IMR-90 (cell line): ENCODE results near the gene ALDH1A2. TPM values are rescaled to one million over a fixed set of nuclear protein-coding genes. Genes with fewer than 3 reads are reported as not detected.

ENCODE experiments used
- ATAC-seq: fragments of 200-7000 bp; cut with Tn5 transposase; 2 replicates; pipeline ENCODE4 v1.9.1; 2020; ENCODE audit warnings: low read depth, mild to moderate bottlenecking, moderate library complexity
- BruUV-seq: library from RNA; stranded (reverse); fragments of 400-500 nt; replicated peaks from 2 replicates; lab custom pipeline; 2021; lab: Mats Ljungman, UMichigan
- CTCF ChIA-PET: fragments of 300-600 bp; formaldehyde crosslinking; extraction: SDS; loops from one replicate; lab custom pipeline; 2021; ENCODE audit warnings: antibody characterized with exemption; lab: Yijun Ruan, JAX
- POLR2A ChIA-PET: fragments of 300-600 bp; sonication (Branson Sonifier 250); formaldehyde crosslinking; loops from one replicate; lab custom pipeline; 2022; ENCODE audit warnings: antibody characterized with exemption; ENCODE audit not compliant: unreplicated experiment; lab: Charles Lee
- DNase-seq: peaks from one replicate; pipeline ENCODE4 v3.0.0; 2013
- H2AFZ ChIP-seq: replicated peaks from 2 replicates; pipeline ENCODE3; 2013; ENCODE audit warnings: low read length, mild to moderate bottlenecking; ENCODE audit not compliant: poor library complexity
- H2AK5ac ChIP-seq: 2 replicates; pipeline ENCODE4 v1.6.1; 2013; ENCODE audit warnings: low read depth, low read length, inconsistent platforms
- H2AK9ac ChIP-seq: replicated peaks from 2 replicates; pipeline ENCODE3; 2013; ENCODE audit warnings: mild to moderate bottlenecking, low read depth, low read length, moderate library complexity; ENCODE audit not compliant: poor library complexity
- H2BK120ac ChIP-seq: 2 replicates; pipeline ENCODE4 v1.6.1; 2013; ENCODE audit warnings: low read depth, low read length, inconsistent platforms
- H2BK15ac ChIP-seq: 3 replicates; pipeline ENCODE4 v1.6.1; 2013; ENCODE audit warnings: low read depth, low read length, inconsistent platforms
- H2BK20ac ChIP-seq: 2 replicates; pipeline ENCODE4 v1.6.1; 2013; ENCODE audit warnings: low read depth, mild to moderate bottlenecking, inconsistent platforms, low read length, moderate library complexity
- H2BK5ac ChIP-seq: 2 replicates; pipeline ENCODE4 v1.6.1; 2013; ENCODE audit warnings: mild to moderate bottlenecking, low read depth, low read length, inconsistent platforms; ENCODE audit not compliant: poor library complexity, severe bottlenecking
- H3K14ac ChIP-seq: replicated peaks from 2 replicates; pipeline ENCODE4 v1.6.1; 2013; ENCODE audit warnings: low read depth, low read length, inconsistent platforms
- H3K18ac ChIP-seq: 2 replicates; pipeline ENCODE4 v1.6.1; 2013; ENCODE audit warnings: low read depth, low read length, control low read depth
- H3K23ac ChIP-seq: 2 replicates; pipeline ENCODE4 v1.6.1; 2013; ENCODE audit warnings: low read depth, low read length, inconsistent platforms
- H3K27ac ChIP-seq: 2 replicates; pipeline ENCODE4 v1.5.1; 2013; ENCODE audit warnings: mild to moderate bottlenecking, control low read depth, low read length; ENCODE audit not compliant: insufficient read depth
- H3K27me3 ChIP-seq: 2 replicates; pipeline ENCODE4 v1.6.1; 2013; ENCODE audit warnings: low read length; ENCODE audit not compliant: control insufficient read depth, insufficient read depth
- H3K36me3 ChIP-seq: 2 replicates; pipeline ENCODE4 v1.6.1; 2013; ENCODE audit warnings: low read length, mixed read lengths; ENCODE audit not compliant: control insufficient read depth, insufficient read depth
- H3K4ac ChIP-seq: 2 replicates; pipeline ENCODE4 v1.6.1; 2013; ENCODE audit warnings: low read depth, low read length, inconsistent platforms
- H3K4me1 ChIP-seq: 2 replicates; pipeline ENCODE4 v1.6.1; 2013; ENCODE audit warnings: low read length, mixed read lengths; ENCODE audit not compliant: control insufficient read depth, insufficient read depth
- H3K4me2 ChIP-seq: 2 replicates; pipeline ENCODE4 v1.6.1; 2013; ENCODE audit warnings: low read depth, mild to moderate bottlenecking, control low read depth, low read length, moderate library complexity
- H3K4me3 ChIP-seq: 2 replicates; pipeline ENCODE4 v1.5.1; 2013; ENCODE audit warnings: low read depth, mild to moderate bottlenecking, control low read depth, low read length, moderate library complexity; ENCODE audit not compliant: insufficient read depth
- H3K56ac ChIP-seq: 2 replicates; pipeline ENCODE4 v1.6.1; 2013; ENCODE audit warnings: low read length, inconsistent platforms; ENCODE audit not compliant: insufficient read depth; ENCODE audit errors: extremely low read depth
- H3K79me1 ChIP-seq, 2 experiments: 2 replicates each; pipeline ENCODE4 v1.6.1; 2013; ENCODE audit warnings: low read length in 2 of 2, inconsistent platforms in 1 of 2, low read depth in 1 of 2
- H3K9ac ChIP-seq: 2 replicates; pipeline ENCODE4 v1.6.1; 2013; ENCODE audit warnings: low read depth, low read length, control low read depth
- H3K9me1 ChIP-seq: 2 replicates; pipeline ENCODE4 v1.6.1; 2013; ENCODE audit warnings: low read length, inconsistent platforms; ENCODE audit not compliant: insufficient read depth
- H3K9me3 ChIP-seq: 2 replicates; pipeline ENCODE4 v1.6.1; 2013; ENCODE audit warnings: low read length; ENCODE audit not compliant: control insufficient read depth, insufficient read depth
- H4K20me1 ChIP-seq: 2 replicates; pipeline ENCODE4 v1.6.1; 2013; ENCODE audit warnings: low read length, inconsistent platforms; ENCODE audit not compliant: insufficient read depth
- H4K5ac ChIP-seq: 2 replicates; pipeline ENCODE4 v1.6.1; 2013; ENCODE audit warnings: mild to moderate bottlenecking, low read depth, low read length, control low read depth
- H4K8ac ChIP-seq, 2 experiments: 2 replicates each; pipeline ENCODE4 v1.6.1; 2013; ENCODE audit warnings: low read depth in 2 of 2, low read length in 2 of 2, control low read depth in 1 of 2, inconsistent platforms in 1 of 2
- H4K91ac ChIP-seq: 2 replicates; pipeline ENCODE4 v1.6.1; 2013; ENCODE audit warnings: low read depth, low read length, inconsistent platforms; ENCODE audit not compliant: insufficient read depth
- CHD1 ChIP-seq: IDR thresholded peaks from 2 replicates; pipeline ENCODE4 v1.6.1; 2012; ENCODE audit warnings: low read depth, low read length, improper control_type of control experiment
- MXI1 ChIP-seq: IDR thresholded peaks from 2 replicates; pipeline ENCODE4 v1.6.1; 2012; ENCODE audit warnings: low read depth, mild to moderate bottlenecking, low read length, moderate library complexity, borderline replicate concordance
- NFE2L2 ChIP-seq: fragments of 150-350 bp; IDR thresholded peaks from 2 replicates; pipeline ENCODE4 v1.6.1; 2016; ENCODE audit warnings: low read depth, mild to moderate bottlenecking, low read length
- POLR2A ChIP-seq: IDR thresholded peaks from 2 replicates; pipeline ENCODE4 v1.6.1; 2012; ENCODE audit warnings: mild to moderate bottlenecking, low read depth, low read length
- WGBS, 2 experiments: methylation state at CpG; one replicate each; pipeline versions ENCODE4 v1.1.5 to v1.1.7; 2013; ENCODE audit warnings: missing lambda C conversion rate in 2 of 2; ENCODE audit not compliant: insufficient read length in 1 of 2; ENCODE audit errors: extremely low coverage in 2 of 2; 5-methylcytosine and 5-hydroxymethylcytosine counted together
- dilution Hi-C: fragments of 300-500 bp; cut with HindIII; formaldehyde crosslinking; loops from one replicate; pipeline ENCODE4 v1.14.3; 2018; ENCODE audit warnings: low sequenced_read_pairs; ENCODE audit not compliant: unreplicated experiment
- in situ Hi-C: fragments of 300-500 bp; cut with MboI; formaldehyde crosslinking; loops from 3 replicates; pipeline ENCODE4 v1.14.3; 2019; ENCODE audit warnings: low sequenced_read_pairs, inconsistent platforms, mixed read lengths
- intact Hi-C: fragments of 100-400 bp; cut with micrococcal nuclease; formaldehyde crosslinking; loops from 2 replicates; pipeline ENCODE4 v1.10.0; 2022
- polyA plus RNA-seq, 3 experiments: library from polyadenylated mRNA; depleted of rRNA; stranded (reverse); fragments of >200 nt; gene quantifications; 2 replicates each; pipeline ENCODE4 v1.2.3, GENCODE V29; 2012; ENCODE audit warnings: low replicate concordance in 1 of 3
- total RNA-seq: library from RNA; depleted of rRNA; stranded (reverse); fragments of >200 nt; gene quantifications from 2 replicates; pipeline ENCODE4 v1.2.3, GENCODE V29; 2012
- TF ChIP-seq, protein P1 (sequence below): conservative IDR thresholded peaks from 2 replicates; pipeline ENCODE4 v1.5.1; 2012; ENCODE audit warnings: mild to moderate bottlenecking, low read depth, low read length, improper control_type of control experiment
- TF ChIP-seq, protein P2 (sequence below): fragments of 150-350 bp; IDR thresholded peaks from 2 replicates; pipeline ENCODE4 v1.6.1; 2016; ENCODE audit warnings: low read depth, mild to moderate bottlenecking, low read length, moderate library complexity, borderline replicate concordance

The ALDH1A2 gene
- total and polyA plus RNA-seq, 2 of the 4 experiments (the other 2 are of a cell fraction): not detected

DNA sequence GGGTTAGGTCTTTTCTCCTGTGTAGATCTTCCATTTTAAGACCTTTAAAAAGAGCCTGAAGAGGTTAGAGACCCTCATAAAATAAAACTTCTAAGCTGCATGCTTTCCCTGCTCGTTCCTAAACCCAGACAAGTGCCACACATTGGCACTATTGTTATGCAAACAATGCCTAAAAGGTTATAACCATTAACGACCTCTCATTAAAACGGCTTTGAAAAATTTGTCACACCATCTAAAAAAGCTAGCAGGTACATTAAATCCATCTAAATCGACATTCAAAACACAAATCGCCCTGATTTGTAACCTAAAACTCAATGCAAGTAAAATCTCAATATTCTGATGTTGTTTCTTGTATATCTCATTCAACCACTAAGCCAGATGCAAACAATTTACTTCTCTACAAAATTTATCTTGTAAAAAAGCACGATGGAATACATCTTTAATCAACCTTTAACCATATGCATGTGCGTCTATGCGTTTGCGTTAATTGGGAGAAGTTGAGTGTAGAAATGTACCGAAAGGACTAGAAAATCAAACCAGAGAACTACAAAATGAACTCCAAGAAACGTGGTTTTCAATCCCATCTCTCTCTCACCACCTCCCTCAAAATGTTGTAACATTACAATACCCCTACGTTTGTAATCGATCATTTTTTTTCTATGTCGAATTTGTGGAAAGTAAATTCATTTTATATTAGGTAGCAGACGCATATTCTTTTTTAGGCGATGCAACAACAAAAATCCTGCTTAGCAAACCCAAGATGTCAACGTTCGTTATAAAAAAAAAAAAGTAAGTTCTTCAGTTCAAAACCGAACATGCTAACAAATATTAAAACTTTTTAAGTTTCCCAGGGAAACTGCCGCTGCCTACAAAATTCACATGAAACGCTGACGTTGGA, 1.2 kb downstream of the ALDH1A2 start (continued):
- no peak for TF ChIP-seq NFE2L2

DNA sequence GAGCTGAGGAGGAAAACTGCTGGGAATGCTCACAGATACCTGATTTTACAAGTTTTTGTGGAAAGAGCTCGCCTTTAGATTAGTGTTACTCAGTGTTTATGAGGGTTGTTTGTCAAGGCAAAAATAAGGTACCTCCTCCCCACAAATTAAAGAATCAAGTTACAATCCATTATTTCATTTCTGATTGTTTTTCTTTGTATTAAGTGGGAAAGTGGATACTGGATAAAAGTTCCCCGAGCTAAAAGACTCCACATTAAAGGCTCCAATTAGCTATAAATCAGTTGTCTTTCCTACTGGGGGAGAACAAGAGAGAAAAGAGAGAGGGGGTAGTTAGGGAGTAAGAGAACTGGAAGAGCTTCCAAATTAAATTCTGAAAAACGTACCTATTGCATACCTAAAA, 1.9 kb downstream of the ALDH1A2 start:
- DNase-seq: no peak
- no peak overlapping the region for H3K4ac ChIP-seq
- H3K9me1 ChIP-seq: no peaks in the 10 kb centered on the region
- ChIA-PET CTCF (no interaction called here), POLR2A (no interaction called here)
- intact Hi-C loops: no loop called here
- H3K4me1 ChIP-seq: 0 out of 2 replicates have a peak, but pooled peaks cover 1% of the 10 kb centered on the region
- in situ Hi-C loops: no loop called here
- H4K20me1 ChIP-seq: no peaks in the 10 kb centered on the region
- H2BK5ac ChIP-seq: no peak overlapping the region
- H2BK20ac ChIP-seq: no peak overlapping the region
- dilution Hi-C loops: no loop called here
- no peak overlapping the region for H3K27ac ChIP-seq
- no peaks in the 10 kb centered on the region for H3K36me3 ChIP-seq
- TF ChIP-seq, protein P1, sequence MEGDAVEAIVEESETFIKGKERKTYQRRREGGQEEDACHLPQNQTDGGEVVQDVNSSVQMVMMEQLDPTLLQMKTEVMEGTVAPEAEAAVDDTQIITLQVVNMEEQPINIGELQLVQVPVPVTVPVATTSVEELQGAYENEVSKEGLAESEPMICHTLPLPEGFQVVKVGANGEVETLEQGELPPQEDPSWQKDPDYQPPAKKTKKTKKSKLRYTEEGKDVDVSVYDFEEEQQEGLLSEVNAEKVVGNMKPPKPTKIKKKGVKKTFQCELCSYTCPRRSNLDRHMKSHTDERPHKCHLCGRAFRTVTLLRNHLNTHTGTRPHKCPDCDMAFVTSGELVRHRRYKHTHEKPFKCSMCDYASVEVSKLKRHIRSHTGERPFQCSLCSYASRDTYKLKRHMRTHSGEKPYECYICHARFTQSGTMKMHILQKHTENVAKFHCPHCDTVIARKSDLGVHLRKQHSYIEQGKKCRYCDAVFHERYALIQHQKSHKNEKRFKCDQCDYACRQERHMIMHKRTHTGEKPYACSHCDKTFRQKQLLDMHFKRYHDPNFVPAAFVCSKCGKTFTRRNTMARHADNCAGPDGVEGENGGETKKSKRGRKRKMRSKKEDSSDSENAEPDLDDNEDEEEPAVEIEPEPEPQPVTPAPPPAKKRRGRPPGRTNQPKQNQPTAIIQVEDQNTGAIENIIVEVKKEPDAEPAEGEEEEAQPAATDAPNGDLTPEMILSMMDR: no peak
- TF ChIP-seq POLR2A (no peak), MXI1 (no peak), CHD1 (no peak)
- TF ChIP-seq, protein P2, sequence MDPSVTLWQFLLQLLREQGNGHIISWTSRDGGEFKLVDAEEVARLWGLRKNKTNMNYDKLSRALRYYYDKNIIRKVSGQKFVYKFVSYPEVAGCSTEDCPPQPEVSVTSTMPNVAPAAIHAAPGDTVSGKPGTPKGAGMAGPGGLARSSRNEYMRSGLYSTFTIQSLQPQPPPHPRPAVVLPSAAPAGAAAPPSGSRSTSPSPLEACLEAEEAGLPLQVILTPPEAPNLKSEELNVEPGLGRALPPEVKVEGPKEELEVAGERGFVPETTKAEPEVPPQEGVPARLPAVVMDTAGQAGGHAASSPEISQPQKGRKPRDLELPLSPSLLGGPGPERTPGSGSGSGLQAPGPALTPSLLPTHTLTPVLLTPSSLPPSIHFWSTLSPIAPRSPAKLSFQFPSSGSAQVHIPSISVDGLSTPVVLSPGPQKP: no peak
- H3K9ac ChIP-seq: no peak overlapping the region
- H2AFZ ChIP-seq: no peak overlapping the region
- no peak overlapping the region for H3K18ac ChIP-seq
- peaks cover 8% of the 10 kb centered on the region for H3K9me3 ChIP-seq
- H2AK9ac ChIP-seq: no peak overlapping the region
- no peak overlapping the region for H2BK15ac ChIP-seq
- H3K14ac ChIP-seq: no peak overlapping the region
- WGBS, 2 experiments: no CpG with 5 or more reads among the region's 3 CpGs
- no peak overlapping the region for H4K5ac ChIP-seq
- no peak overlapping the region for H2AK5ac ChIP-seq
- H4K8ac ChIP-seq: no peak overlapping the region
- no peak for ATAC-seq
- no peaks in the 10 kb centered on the region for H3K79me1 ChIP-seq
- H3K4me3 ChIP-seq: no peak overlapping the region
- BruUV-seq: no TSS peak
- no peak overlapping the region for H3K4me2 ChIP-seq
- peaks cover 46% of the 10 kb centered on the region for H3K27me3 ChIP-seq
- H4K91ac ChIP-seq: no peak overlapping the region
- H2BK120ac ChIP-seq: no peak overlapping the region
- H3K56ac ChIP-seq: no peak overlapping the region
- H3K23ac ChIP-seq: no peak overlapping the region
